Measurements from ENCODE around the gene SIDT1. TPM values are rescaled to one million over a fixed set of nuclear protein-coding genes. Genes with fewer than 3 reads are reported as not detected.
"Not testable (repeated sequence)": the region's sequence is repeated elsewhere in the genome, so short reads cannot be mapped to it uniquely, and the experiment has no call there.

The SIDT1 gene
- total RNA-seq, 1 experiment from 2014 or later, result 0.13 TPM

GRCh38 chr3:113620091-113620490, 87.7 kb downstream of the SIDT1 start:
- in situ Hi-C loops (cut with HindIII; ENCODE audit: low pct_unique_long_range_greater_than_20kb, low sequenced_read_pairs), result loop anchor here (10.0 kb wide), 1 partner anchor 125 kb away; no protein-coding TSS in a partner anchor
- DNase-seq (ENCODE audit: low read depth, low spot score), result no peak

- DNase-seq (ENCODE audit: low read depth, low spot score), result peak; percentile 17
- in situ Hi-C loops (cut with HindIII; ENCODE audit: low pct_unique_long_range_greater_than_20kb, low sequenced_read_pairs), result loop anchor here (10.0 kb wide), 1 partner anchor 129 kb away; no protein-coding TSS in a partner anchor
Measured at GRCh38 chr3:113623324-113623723, 91.0 kb downstream of the SIDT1 start.

GRCh38 chr3:113623811-113624210, 91.5 kb downstream of the SIDT1 start:
- no peak for DNase-seq (ENCODE audit: low read depth, low spot score)
- in situ Hi-C loops (cut with HindIII; ENCODE audit: low pct_unique_long_range_greater_than_20kb, low sequenced_read_pairs), result loop anchor here (10.0 kb wide), 1 partner anchor 129 kb away; no protein-coding TSS in a partner anchor

GRCh38 chr3:113625834-113626233, 93.5 kb downstream of the SIDT1 start:
- no peak for DNase-seq (ENCODE audit: low read depth, low spot score)
- in situ Hi-C loops (cut with HindIII; ENCODE audit: low pct_unique_long_range_greater_than_20kb, low sequenced_read_pairs), result loop anchor here (10.0 kb wide), 1 partner anchor 131 kb away; no protein-coding TSS in a partner anchor

GRCh38 chr3:113626503-113627371, 94.4 kb downstream of the SIDT1 start:
- in situ Hi-C loops (cut with HindIII; ENCODE audit: low pct_unique_long_range_greater_than_20kb, low sequenced_read_pairs), result loop anchor here (10.0 kb wide), 1 partner anchor 132 kb away; no protein-coding TSS in a partner anchor
- peak; percentile 86 for DNase-seq (ENCODE audit: low read depth, low spot score)

GRCh38 chr3:113628316-113628715, 96.0 kb downstream of the SIDT1 start:
- in situ Hi-C loops (cut with HindIII; ENCODE audit: low pct_unique_long_range_greater_than_20kb, low sequenced_read_pairs), result loop anchor here (10.0 kb wide), 1 partner anchor 134 kb away; no protein-coding TSS in a partner anchor
- DNase-seq (ENCODE audit: low read depth, low spot score), result no peak

GRCh38 chr3:113628788-113629187, 96.4 kb downstream of the SIDT1 start:
- in situ Hi-C loops (cut with HindIII; ENCODE audit: low pct_unique_long_range_greater_than_20kb, low sequenced_read_pairs), result loop anchor here (10.0 kb wide), 1 partner anchor 134 kb away; no protein-coding TSS in a partner anchor
- DNase-seq (ENCODE audit: low read depth, low spot score), result no peak

GRCh38 chr3:113629584-113630421, 97.4 kb downstream of the SIDT1 start:
- in situ Hi-C loops (cut with HindIII; ENCODE audit: low pct_unique_long_range_greater_than_20kb, low sequenced_read_pairs), result loop anchor here (10.0 kb wide), 1 partner anchor 135 kb away; no protein-coding TSS in a partner anchor

GRCh38 chr3:113630956-113631542, 98.7 kb downstream of the SIDT1 start:
- no peak for DNase-seq (ENCODE audit: low read depth, low spot score)
- in situ Hi-C loops (cut with HindIII; ENCODE audit: low pct_unique_long_range_greater_than_20kb, low sequenced_read_pairs), result no loop called here

More at GRCh38 chr3:113629584-113630421, 97.4 kb downstream of the SIDT1 start:
- no peak for DNase-seq (ENCODE audit: low read depth, low spot score)

GRCh38 chr3:113631573-113631972, 99.2 kb downstream of the SIDT1 start:
- DNase-seq (ENCODE audit: low read depth, low spot score), result no peak
- in situ Hi-C loops (cut with HindIII; ENCODE audit: low pct_unique_long_range_greater_than_20kb, low sequenced_read_pairs), result no loop called here

GRCh38 chr3:113634782-113635474, 102.6 kb downstream of the SIDT1 start:
- no peak for DNase-seq (ENCODE audit: low read depth, low spot score)

GRCh38 chr3:113636034-113636433, 103.7 kb downstream of the SIDT1 start:
- in situ Hi-C loops (cut with HindIII; ENCODE audit: low pct_unique_long_range_greater_than_20kb, low sequenced_read_pairs); DNase-seq (ENCODE audit: low read depth, low spot score): not testable (repeated sequence)

More at GRCh38 chr3:113634782-113635474, 102.6 kb downstream of the SIDT1 start:
- in situ Hi-C loops (cut with HindIII; ENCODE audit: low pct_unique_long_range_greater_than_20kb, low sequenced_read_pairs), result no loop called here

GRCh38 chr3:113637756-113638155, 105.4 kb downstream of the SIDT1 start:
- DNase-seq (ENCODE audit: low read depth, low spot score), result no peak
- in situ Hi-C loops (cut with HindIII; ENCODE audit: low pct_unique_long_range_greater_than_20kb, low sequenced_read_pairs), result no loop called here

- in situ Hi-C loops (cut with HindIII; ENCODE audit: low pct_unique_long_range_greater_than_20kb, low sequenced_read_pairs), result no loop called here
- DNase-seq (ENCODE audit: low read depth, low spot score), result no peak
Measured at GRCh38 chr3:113638910-113639309, 106.6 kb downstream of the SIDT1 start.

- DNase-seq (ENCODE audit: low read depth, low spot score), result no peak
- in situ Hi-C loops (cut with HindIII; ENCODE audit: low pct_unique_long_range_greater_than_20kb, low sequenced_read_pairs), result no loop called here
Measured at GRCh38 chr3:113643583-113643982, 111.2 kb downstream of the SIDT1 start.

- no peak for DNase-seq (ENCODE audit: low read depth, low spot score)
- in situ Hi-C loops (cut with HindIII; ENCODE audit: low pct_unique_long_range_greater_than_20kb, low sequenced_read_pairs), result no loop called here
Measured at GRCh38 chr3:113648524-113648923, 116.2 kb downstream of the SIDT1 start.
